Astrocyte (in vitro differentiated cells and primary cell): ENCODE measurements around the gene VIPR1. TPM values are rescaled to one million over a fixed set of nuclear protein-coding genes. Genes with fewer than 3 reads are reported as not detected.

Source experiments
- DNase-seq: peaks from one replicate; pipeline ENCODE4 v3.0.0-alpha.2; 2010; ENCODE audit warnings: low read depth
- FAIRE-seq: peaks from 2 replicates; lab custom pipeline; 2011; peaks lifted over from hg19 to GRCh38; lab: Jason Lieb, UNC
- H2AFZ ChIP-seq: 2 replicates; pipeline ENCODE4 v1.6.0; 2012; ENCODE audit warnings: low read depth, low read length, inconsistent platforms
- H3K27ac ChIP-seq: 2 replicates; pipeline ENCODE4 v1.5.1; 2011; ENCODE audit warnings: low read depth, low read length, inconsistent platforms
- H3K27me3 ChIP-seq: 2 replicates; pipeline ENCODE4 v1.6.0; 2011; ENCODE audit warnings: low read length, inconsistent platforms; ENCODE audit not compliant: insufficient read depth
- H3K36me3 ChIP-seq: 2 replicates; pipeline ENCODE4 v1.5.1; 2011; ENCODE audit warnings: low read length, inconsistent platforms; ENCODE audit not compliant: insufficient read depth
- H3K4me1 ChIP-seq: 2 replicates; pipeline ENCODE4 v1.5.1; 2011; ENCODE audit warnings: low read length, inconsistent platforms; ENCODE audit not compliant: insufficient read depth
- H3K4me2 ChIP-seq: 2 replicates; pipeline ENCODE4 v1.6.0; 2012; ENCODE audit warnings: low read length, inconsistent platforms
- H3K4me3 ChIP-seq: 2 replicates; pipeline ENCODE4 v1.5.1; 2011; ENCODE audit warnings: low read depth, mild to moderate bottlenecking, low read length, inconsistent platforms; ENCODE audit not compliant: insufficient read depth
- H3K79me2 ChIP-seq: 2 replicates; pipeline ENCODE4 v1.6.0; 2012; ENCODE audit warnings: mild to moderate bottlenecking, low read length, inconsistent platforms; ENCODE audit not compliant: insufficient read depth
- H3K9ac ChIP-seq: 2 replicates; pipeline ENCODE4 v1.6.0; 2012; ENCODE audit warnings: mild to moderate bottlenecking, low read length, inconsistent platforms
- H3K9me3 ChIP-seq: 2 replicates; pipeline ENCODE4 v1.5.1; 2012; ENCODE audit warnings: low read depth, mild to moderate bottlenecking, low read length, inconsistent platforms; ENCODE audit not compliant: insufficient read depth
- H4K20me1 ChIP-seq: 2 replicates; pipeline ENCODE4 v1.6.0; 2012; ENCODE audit warnings: low read length, inconsistent platforms; ENCODE audit not compliant: insufficient read depth
- H3K27ac Mint-ChIP-seq: one replicate; pipeline ENCODE4 v1.8.0; 2021; ENCODE audit warnings: mild to moderate bottlenecking, mixed read lengths; ENCODE audit not compliant: unreplicated experiment
- H3K27me3 Mint-ChIP-seq: one replicate; pipeline ENCODE4 v1.8.0; 2021; ENCODE audit warnings: low read depth, mixed read lengths; ENCODE audit not compliant: unreplicated experiment
- H3K36me3 Mint-ChIP-seq: one replicate; pipeline ENCODE4 v1.8.0; 2021; ENCODE audit warnings: low read depth, mixed read lengths; ENCODE audit not compliant: unreplicated experiment
- H3K4me1 Mint-ChIP-seq: one replicate; pipeline ENCODE4 v1.8.0; 2021; ENCODE audit warnings: low read depth, mixed read lengths; ENCODE audit not compliant: unreplicated experiment
- H3K4me3 Mint-ChIP-seq: one replicate; pipeline ENCODE4 v1.8.0; 2021; ENCODE audit warnings: mild to moderate bottlenecking, moderate library complexity, mixed read lengths; ENCODE audit not compliant: unreplicated experiment
- H3K9me3 Mint-ChIP-seq: one replicate; pipeline ENCODE4 v1.8.0; 2021; ENCODE audit warnings: mild to moderate bottlenecking, mixed read lengths; ENCODE audit not compliant: unreplicated experiment
- CTCF ChIP-seq: IDR thresholded peaks from 2 replicates; pipeline ENCODE4 v1.5.1; 2011; ENCODE audit warnings: low read depth, mild to moderate bottlenecking, inconsistent platforms, low read length, moderate library complexity; ENCODE audit not compliant: insufficient read depth
- EZH2 ChIP-seq: IDR thresholded peaks from 2 replicates; pipeline ENCODE4 v1.6.1; 2012; ENCODE audit warnings: mild to moderate bottlenecking, low read length, inconsistent platforms; ENCODE audit not compliant: insufficient read depth
- total RNA-seq: library from RNA; stranded (reverse); gene quantifications from 2 replicates; pipeline ENCODE4 v1.2.1, GENCODE V29; 2021

The VIPR1 gene
- total RNA-seq, 1 donor from 2014 or later: 0.68 TPM

GRCh38 chr3:42503251-42503924 lies 945 bp downstream of the VIPR1 start:
- Mint-ChIP-seq H3K9me3 (peaks cover 3% of the 10 kb centered on the region), H3K36me3 (no peaks in the 10 kb centered on the region), H3K27me3 (peaks cover 63% of the 10 kb centered on the region), H3K4me3 (no peak overlapping the region), H3K27ac (no peak overlapping the region), H3K4me1 (peaks cover 4% of the 10 kb centered on the region)
- Histone ChIP-seq H3K9ac (no peak overlapping the region), H2AFZ (no peak overlapping the region), H3K79me2 (no peaks in the 10 kb centered on the region), H3K36me3 (no peaks in the 10 kb centered on the region), H3K4me2 (peak overlapping the region; percentile 83), H3K27ac (no peak overlapping the region), H3K4me3 (no peak overlapping the region), H3K27me3 (peaks cover 26% of the 10 kb centered on the region), H4K20me1 (no peaks in the 10 kb centered on the region), H3K9me3 (no peaks in the 10 kb centered on the region), H3K4me1 (peaks cover 10% of the 10 kb centered on the region)
- DNase-seq (no peak), FAIRE-seq (no peak)
- TF ChIP-seq EZH2 (no peak), CTCF (no peak)

- Histone ChIP-seq H2AFZ (no peak overlapping the region), H3K9me3 (no peaks in the 10 kb centered on the region), H3K36me3 (no peaks in the 10 kb centered on the region), H3K79me2 (no peaks in the 10 kb centered on the region), H4K20me1 (no peaks in the 10 kb centered on the region), H3K9ac (no peak overlapping the region), H3K4me1 (peaks cover 10% of the 10 kb centered on the region), H3K27ac (no peak overlapping the region), H3K4me2 (no peak overlapping the region), H3K27me3 (peaks cover 29% of the 10 kb centered on the region), H3K4me3 (no peak overlapping the region)
- H3K36me3 Mint-ChIP-seq: no peaks in the 10 kb centered on the region
- H3K9me3 Mint-ChIP-seq: peaks cover 3% of the 10 kb centered on the region
- no peak overlapping the region for H3K27ac Mint-ChIP-seq
- no peak for FAIRE-seq
- no peak overlapping the region for H3K4me3 Mint-ChIP-seq
- DNase-seq: no peak
- TF ChIP-seq CTCF: no peak
- TF ChIP-seq EZH2: no peak
- H3K4me1 Mint-ChIP-seq: peaks cover 4% of the 10 kb centered on the region
- H3K27me3 Mint-ChIP-seq: peaks cover 63% of the 10 kb centered on the region
Measured at GRCh38 chr3:42503957-42504333, 1.5 kb downstream of the VIPR1 start.

GRCh38 chr3:42504334-42505127 lies 2.1 kb downstream of the VIPR1 start:
- H3K4me3 Mint-ChIP-seq: no peak overlapping the region
- no peak overlapping the region for H3K4me3 ChIP-seq
- H3K79me2 ChIP-seq: no peaks in the 10 kb centered on the region
- FAIRE-seq (no peak), DNase-seq (no peak)
- H3K4me2 ChIP-seq: no peak overlapping the region
- H3K36me3 ChIP-seq: no peaks in the 10 kb centered on the region
- peaks cover 3% of the 10 kb centered on the region for H3K9me3 Mint-ChIP-seq
- H3K4me1 Mint-ChIP-seq: peaks cover 4% of the 10 kb centered on the region
- no peaks in the 10 kb centered on the region for H3K9me3 ChIP-seq
- no peak overlapping the region for H3K27ac Mint-ChIP-seq
- TF ChIP-seq CTCF: no peak
- no peak for TF ChIP-seq EZH2
- peaks cover 10% of the 10 kb centered on the region for H3K4me1 ChIP-seq
- H2AFZ ChIP-seq: no peak overlapping the region
- no peak overlapping the region for H3K9ac ChIP-seq
- H3K27ac ChIP-seq: no peak overlapping the region
- H3K27me3 ChIP-seq: peaks cover 30% of the 10 kb centered on the region
- H4K20me1 ChIP-seq: no peaks in the 10 kb centered on the region
- H3K27me3 Mint-ChIP-seq: peaks cover 63% of the 10 kb centered on the region
- no peaks in the 10 kb centered on the region for H3K36me3 Mint-ChIP-seq
